ENCODE measurements around the gene DLG2. TPM values are rescaled to one million over a fixed set of nuclear protein-coding genes. Genes with fewer than 3 reads are reported as not detected.

The DLG2 gene
- total RNA-seq, 1 donor from 2014 or later = 1.8 TPM

- Histone ChIP-seq H3K36me3 (ENCODE audit: insufficient read depth, low read length) (no peaks in the 10 kb centered on the region), H4K20me1 (ENCODE audit: insufficient read depth, low read length) (no peaks in the 10 kb centered on the region), H2AFZ (ENCODE audit: low read depth, low read length) (no peak overlapping the region), H3K9ac (ENCODE audit: low read length) (no peak overlapping the region), H3K4me2 (ENCODE audit: low read length) (no peak overlapping the region), H3K27me3 (ENCODE audit: insufficient read depth, low read length) (no peaks in the 10 kb centered on the region), H3K79me2 (ENCODE audit: insufficient read depth, low read length) (no peaks in the 10 kb centered on the region), H3K27ac (ENCODE audit: low read depth, low read length) (no peak overlapping the region), H3K9me3 (ENCODE audit: insufficient read depth, low read depth, low read length) (no peaks in the 10 kb centered on the region), H3K4me3 (ENCODE audit: insufficient read depth, low read depth, low read length) (no peak overlapping the region), H3K4me1 (ENCODE audit: insufficient read depth, low read length) (no peaks in the 10 kb centered on the region)
- H3K4me3 Mint-ChIP-seq (ENCODE audit: unreplicated experiment) = no peak overlapping the region
- H3K27ac Mint-ChIP-seq (ENCODE audit: unreplicated experiment) = no peak overlapping the region
- no peaks in the 10 kb centered on the region for H3K27me3 Mint-ChIP-seq (ENCODE audit: low read depth, unreplicated experiment)
- peaks cover 6% of the 10 kb centered on the region for H3K4me1 Mint-ChIP-seq (ENCODE audit: low read depth, unreplicated experiment)
- TF ChIP-seq EZH2 (IDR thresholded peaks at IDR 0.05; ENCODE audit: insufficient read depth, low read length) (no peak), CTCF (IDR thresholded peaks at IDR 0.05; ENCODE audit: insufficient read depth, low read depth, low read length) (no peak)
- H3K9me3 Mint-ChIP-seq (ENCODE audit: unreplicated experiment) = peaks cover 6% of the 10 kb centered on the region
- no peaks in the 10 kb centered on the region for H3K36me3 Mint-ChIP-seq (ENCODE audit: low read depth, unreplicated experiment)
- DNase-seq (ENCODE audit: low read depth) = no peak
- no peak for FAIRE-seq
Measured at GRCh38 chr11:84163116-84163515, 1464.0 kb downstream of the DLG2 start.

- Histone ChIP-seq H3K79me2 (ENCODE audit: insufficient read depth, low read length) (no peaks in the 10 kb centered on the region), H3K9me3 (ENCODE audit: insufficient read depth, low read depth, low read length) (no peaks in the 10 kb centered on the region), H3K9ac (ENCODE audit: low read length) (no peak overlapping the region), H3K27ac (ENCODE audit: low read depth, low read length) (no peak overlapping the region), H3K27me3 (ENCODE audit: insufficient read depth, low read length) (no peaks in the 10 kb centered on the region), H3K4me2 (ENCODE audit: low read length) (no peak overlapping the region), H3K4me3 (ENCODE audit: insufficient read depth, low read depth, low read length) (no peak overlapping the region), H3K4me1 (ENCODE audit: insufficient read depth, low read length) (no peaks in the 10 kb centered on the region), H3K36me3 (ENCODE audit: insufficient read depth, low read length) (no peaks in the 10 kb centered on the region), H4K20me1 (ENCODE audit: insufficient read depth, low read length) (no peaks in the 10 kb centered on the region), H2AFZ (ENCODE audit: low read depth, low read length) (no peak overlapping the region)
- FAIRE-seq = no peak
- Mint-ChIP-seq H3K27me3 (ENCODE audit: low read depth, unreplicated experiment) (no peaks in the 10 kb centered on the region), H3K36me3 (ENCODE audit: low read depth, unreplicated experiment) (no peaks in the 10 kb centered on the region), H3K9me3 (ENCODE audit: unreplicated experiment) (peaks cover 6% of the 10 kb centered on the region), H3K4me1 (ENCODE audit: low read depth, unreplicated experiment) (no peaks in the 10 kb centered on the region), H3K4me3 (ENCODE audit: unreplicated experiment) (no peak overlapping the region), H3K27ac (ENCODE audit: unreplicated experiment) (no peak overlapping the region)
- DNase-seq (ENCODE audit: low read depth) = no peak
- no peak for TF ChIP-seq EZH2 (IDR thresholded peaks at IDR 0.05; ENCODE audit: insufficient read depth, low read length)
- no peak for TF ChIP-seq CTCF (IDR thresholded peaks at IDR 0.05; ENCODE audit: insufficient read depth, low read depth, low read length)
Measured at GRCh38 chr11:84157639-84158038, 1469.5 kb downstream of the DLG2 start.

GRCh38 chr11:84146826-84147225, 1480.3 kb downstream of the DLG2 start:
- H3K9me3 Mint-ChIP-seq (ENCODE audit: unreplicated experiment) = no peaks in the 10 kb centered on the region
- H3K27ac ChIP-seq (ENCODE audit: low read depth, low read length) = no peak overlapping the region
- no peak overlapping the region for H3K4me2 ChIP-seq (ENCODE audit: low read length)
- H3K36me3 ChIP-seq (ENCODE audit: insufficient read depth, low read length) = no peaks in the 10 kb centered on the region
- H3K4me3 ChIP-seq (ENCODE audit: insufficient read depth, low read depth, low read length) = no peak overlapping the region
- H3K4me1 Mint-ChIP-seq (ENCODE audit: low read depth, unreplicated experiment) = peaks cover 9% of the 10 kb centered on the region
- H2AFZ ChIP-seq (ENCODE audit: low read depth, low read length) = no peak overlapping the region
- H3K27me3 Mint-ChIP-seq (ENCODE audit: low read depth, unreplicated experiment) = no peaks in the 10 kb centered on the region
- no peak for TF ChIP-seq EZH2 (IDR thresholded peaks at IDR 0.05; ENCODE audit: insufficient read depth, low read length)
- no peak for TF ChIP-seq CTCF (IDR thresholded peaks at IDR 0.05; ENCODE audit: insufficient read depth, low read depth, low read length)
- FAIRE-seq (no peak), DNase-seq (ENCODE audit: low read depth) (no peak)
- no peak overlapping the region for H3K9ac ChIP-seq (ENCODE audit: low read length)
- H3K79me2 ChIP-seq (ENCODE audit: insufficient read depth, low read length) = no peaks in the 10 kb centered on the region
- H3K9me3 ChIP-seq (ENCODE audit: insufficient read depth, low read depth, low read length) = no peaks in the 10 kb centered on the region
- H3K4me3 Mint-ChIP-seq (ENCODE audit: unreplicated experiment) = no peak overlapping the region
- H3K4me1 ChIP-seq (ENCODE audit: insufficient read depth, low read length) = no peaks in the 10 kb centered on the region
- no peaks in the 10 kb centered on the region for H3K36me3 Mint-ChIP-seq (ENCODE audit: low read depth, unreplicated experiment)
- no peak overlapping the region for H3K27ac Mint-ChIP-seq (ENCODE audit: unreplicated experiment)
- no peaks in the 10 kb centered on the region for H3K27me3 ChIP-seq (ENCODE audit: insufficient read depth, low read length)
- H4K20me1 ChIP-seq (ENCODE audit: insufficient read depth, low read length) = no peaks in the 10 kb centered on the region
